ENCODE measurements around the gene NME3.

- no peak for TF ChIP-seq CTCF (IDR thresholded peaks at IDR 0.05)
- TF ChIP-seq POLR2A (IDR thresholded peaks at IDR 0.05) = no peak
Observed at GRCh38 chr16:1771864-1772361, 570 bp upstream of the NME3 start.
